Measurements from ENCODE around the gene LIPC. TPM values are rescaled to one million over a fixed set of nuclear protein-coding genes. Genes with fewer than 3 reads are reported as not detected.

The LIPC gene
- total RNA-seq, 2 experiments from 2014 or later: not detected

- Mint-ChIP-seq H3K36me3 (no peaks in the 10 kb centered on the region), H3K4me3 (no peak overlapping the region), H3K4me1 (ENCODE audit: low read depth) (peaks cover 5% of the 10 kb centered on the region), H3K27ac (no peak overlapping the region), H3K9me3 (no peaks in the 10 kb centered on the region), H3K27me3 (no peaks in the 10 kb centered on the region)
- intact Hi-C loops (cut with micrococcal nuclease): no loop called here
- ChIA-PET POLR2A (no interaction called here), CTCF (no interaction called here)
- DNase-seq: no peak
These were observed 64.2 kb downstream of the LIPC start for GRCh38 chr15:58495891-58496408.

- intact Hi-C loops (cut with micrococcal nuclease): no loop called here
- Mint-ChIP-seq H3K4me1 (ENCODE audit: low read depth) (peaks cover 5% of the 10 kb centered on the region), H3K4me3 (no peak overlapping the region), H3K36me3 (no peaks in the 10 kb centered on the region), H3K27ac (no peak overlapping the region), H3K9me3 (no peaks in the 10 kb centered on the region), H3K27me3 (peaks cover 2% of the 10 kb centered on the region)
- DNase-seq: no peak
- ChIA-PET CTCF (no interaction called here), POLR2A (no interaction called here)
These were observed 65.4 kb downstream of the LIPC start for GRCh38 chr15:58497046-58497785.

- no peak for DNase-seq
- peaks cover 2% of the 10 kb centered on the region for H3K27me3 Mint-ChIP-seq
- ChIA-PET POLR2A (no interaction called here), CTCF (no interaction called here)
- H3K36me3 Mint-ChIP-seq: no peaks in the 10 kb centered on the region
- intact Hi-C loops (cut with micrococcal nuclease): no loop called here
- no peak overlapping the region for H3K4me3 Mint-ChIP-seq
- H3K4me1 Mint-ChIP-seq (ENCODE audit: low read depth): peaks cover 5% of the 10 kb centered on the region
- H3K27ac Mint-ChIP-seq: no peak overlapping the region
- no peaks in the 10 kb centered on the region for H3K9me3 Mint-ChIP-seq
These were observed 67.2 kb downstream of the LIPC start for GRCh38 chr15:58498821-58499580.

GRCh38 chr15:58501006-58501405 is 69.2 kb downstream of the LIPC start:
- no peaks in the 10 kb centered on the region for H3K36me3 Mint-ChIP-seq

GRCh38 chr15:58501636-58502188 is 69.9 kb downstream of the LIPC start:
- CTCF ChIA-PET: interaction anchor here (0.6 to 0.7 kb wide), 3 partner anchors 158 to 431 kb away, joined by 3 read pairs; no protein-coding TSS in a partner anchor
- intact Hi-C loops (cut with micrococcal nuclease): no loop called here
- Mint-ChIP-seq H3K4me1 (ENCODE audit: low read depth) (peaks cover 11% of the 10 kb centered on the region), H3K9me3 (no peaks in the 10 kb centered on the region), H3K36me3 (no peaks in the 10 kb centered on the region), H3K27me3 (peaks cover 2% of the 10 kb centered on the region), H3K4me3 (no peak overlapping the region), H3K27ac (no peak overlapping the region)
- POLR2A ChIA-PET: no interaction called here
- DNase-seq: no peak

More at GRCh38 chr15:58501006-58501405, 69.2 kb downstream of the LIPC start:
- Mint-ChIP-seq H3K9me3 (no peaks in the 10 kb centered on the region), H3K27ac (no peak overlapping the region), H3K4me3 (no peak overlapping the region), H3K27me3 (peaks cover 2% of the 10 kb centered on the region), H3K4me1 (ENCODE audit: low read depth) (peaks cover 9% of the 10 kb centered on the region)
- intact Hi-C loops (cut with micrococcal nuclease): no loop called here
- POLR2A ChIA-PET: no interaction called here
- CTCF ChIA-PET: interaction anchor here (0.6 to 0.7 kb wide), 2 partner anchors 219 to 430 kb away, joined by 3 read pairs; no protein-coding TSS in a partner anchor
- DNase-seq: no peak

GRCh38 chr15:58503139-58504027 is 71.6 kb downstream of the LIPC start:
- peaks cover 2% of the 10 kb centered on the region for H3K27me3 Mint-ChIP-seq
- H3K4me1 Mint-ChIP-seq (ENCODE audit: low read depth): peaks cover 11% of the 10 kb centered on the region
- no peak overlapping the region for H3K4me3 Mint-ChIP-seq
- CTCF ChIA-PET: no interaction called here
- intact Hi-C loops (cut with micrococcal nuclease): no loop called here
- no peak overlapping the region for H3K27ac Mint-ChIP-seq
- H3K9me3 Mint-ChIP-seq: no peaks in the 10 kb centered on the region
- POLR2A ChIA-PET: no interaction called here
- DNase-seq: no peak
- H3K36me3 Mint-ChIP-seq: no peaks in the 10 kb centered on the region

- ChIA-PET CTCF (no interaction called here), POLR2A (no interaction called here)
- no peak overlapping the region for H3K27ac Mint-ChIP-seq
These were observed 73.0 kb downstream of the LIPC start for GRCh38 chr15:58504674-58505234.

GRCh38 chr15:58505581-58505980 is 73.8 kb downstream of the LIPC start:
- no peak for DNase-seq
- H3K27ac Mint-ChIP-seq: no peak overlapping the region
- no peaks in the 10 kb centered on the region for H3K36me3 Mint-ChIP-seq
- CTCF ChIA-PET: no interaction called here
- peaks cover 11% of the 10 kb centered on the region for H3K4me1 Mint-ChIP-seq (ENCODE audit: low read depth)
- H3K27me3 Mint-ChIP-seq: peaks cover 2% of the 10 kb centered on the region
- H3K4me3 Mint-ChIP-seq: no peak overlapping the region
- intact Hi-C loops (cut with micrococcal nuclease): no loop called here
- POLR2A ChIA-PET: no interaction called here
- H3K9me3 Mint-ChIP-seq: no peaks in the 10 kb centered on the region

More at GRCh38 chr15:58504674-58505234, 73.0 kb downstream of the LIPC start:
- Mint-ChIP-seq H3K9me3 (no peaks in the 10 kb centered on the region), H3K36me3 (no peaks in the 10 kb centered on the region), H3K4me3 (no peak overlapping the region), H3K4me1 (ENCODE audit: low read depth) (peaks cover 11% of the 10 kb centered on the region), H3K27me3 (peaks cover 2% of the 10 kb centered on the region)
- no peak for DNase-seq
- intact Hi-C loops (cut with micrococcal nuclease): no loop called here

- Mint-ChIP-seq H3K4me1 (ENCODE audit: low read depth) (peaks cover 11% of the 10 kb centered on the region), H3K27ac (no peak overlapping the region), H3K27me3 (peaks cover 2% of the 10 kb centered on the region), H3K4me3 (no peak overlapping the region), H3K36me3 (no peaks in the 10 kb centered on the region), H3K9me3 (no peaks in the 10 kb centered on the region)
- DNase-seq: no peak
- intact Hi-C loops (cut with micrococcal nuclease): no loop called here
- CTCF ChIA-PET: no interaction called here
- POLR2A ChIA-PET: no interaction called here
These were observed 74.3 kb downstream of the LIPC start for GRCh38 chr15:58506064-58506490.

- ChIA-PET POLR2A (no interaction called here), CTCF (no interaction called here)
- H3K27me3 Mint-ChIP-seq: peaks cover 1% of the 10 kb centered on the region
- no peak for DNase-seq
- H3K4me1 Mint-ChIP-seq (ENCODE audit: low read depth): peaks cover 11% of the 10 kb centered on the region
- H3K27ac Mint-ChIP-seq: no peak overlapping the region
- H3K36me3 Mint-ChIP-seq: no peaks in the 10 kb centered on the region
- intact Hi-C loops (cut with micrococcal nuclease): no loop called here
- no peaks in the 10 kb centered on the region for H3K9me3 Mint-ChIP-seq
- no peak overlapping the region for H3K4me3 Mint-ChIP-seq
These were observed 75.2 kb downstream of the LIPC start for GRCh38 chr15:58506783-58507668.

- CTCF ChIA-PET: interaction anchor here (1.5 kb wide), 1 partner anchor 49 kb away, joined by 4 read pairs; no protein-coding TSS in a partner anchor
These were observed 77.8 kb downstream of the LIPC start for GRCh38 chr15:58509556-58509955.

More at GRCh38 chr15:58509556-58509955, 77.8 kb downstream of the LIPC start:
- Mint-ChIP-seq H3K9me3 (no peaks in the 10 kb centered on the region), H3K4me1 (ENCODE audit: low read depth) (peaks cover 11% of the 10 kb centered on the region), H3K36me3 (no peaks in the 10 kb centered on the region), H3K4me3 (no peak overlapping the region), H3K27me3 (no peaks in the 10 kb centered on the region), H3K27ac (no peak overlapping the region)
- no peak for DNase-seq
- intact Hi-C loops (cut with micrococcal nuclease): no loop called here
- POLR2A ChIA-PET: no interaction called here
